ENCODE measurements around the gene IFNA13. TPM values are rescaled to one million over a fixed set of nuclear protein-coding genes. Genes with fewer than 3 reads are reported as not detected.

The IFNA13 gene
- polyA plus RNA-seq, 2 of the 4 experiments (the other 2 are of a cell fraction): not detected

DNA sequence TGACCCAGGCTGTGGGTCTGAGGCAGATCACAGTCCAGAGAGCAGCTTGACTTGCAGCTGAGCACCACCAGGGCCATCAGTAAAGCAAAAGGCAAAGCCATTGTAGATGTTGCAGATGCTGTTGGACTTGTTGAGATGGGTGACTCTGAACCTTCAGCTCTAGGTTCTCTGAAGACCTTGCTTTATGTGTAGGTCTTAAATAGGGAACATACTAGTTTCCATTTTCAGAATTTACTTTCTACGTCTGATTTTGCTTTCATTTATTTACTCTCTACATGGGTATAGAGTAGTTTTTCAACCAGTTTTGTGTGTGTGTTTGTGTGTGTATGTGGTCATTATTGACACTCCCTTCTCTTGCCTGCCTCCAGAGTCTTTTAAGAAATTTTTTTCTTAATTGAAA, 17.1 kb downstream of the IFNA13 start, which contains the start of gene IFNA6:
IFNA6 (minus strand) TSS at position 101 of the 400 bp plus-strand sequence; CDS start at position 101, 0 bp downstream.
- peaks cover 6% of the 10 kb centered on the region; the same call in 1 of the 3 replicates for H3K9me3 ChIP-seq
- CTCF ChIA-PET: interaction anchor here (2.1 kb wide), 1 partner anchor 11 kb away, joined by 5 read pairs; no protein-coding TSS in a partner anchor
- H3K4me1 ChIP-seq: no peaks in the 10 kb centered on the region
- WGBS (ENCODE audit: missing lambda C conversion rate): 77% methylated on average over 1 of the region's 1 CpG
- no peak within 1 kb of the TSS for H3K4me3 ChIP-seq
- POLR2A ChIA-PET: no interaction called here
- no peak within 1 kb of the TSS for H3K27ac ChIP-seq
- DNase-seq (ENCODE audit: low read depth in 1 of 2, low spot score in 1 of 2) (no peak), ATAC-seq (no peak), FAIRE-seq (no peak)
- TF ChIP-seq, protein P1, sequence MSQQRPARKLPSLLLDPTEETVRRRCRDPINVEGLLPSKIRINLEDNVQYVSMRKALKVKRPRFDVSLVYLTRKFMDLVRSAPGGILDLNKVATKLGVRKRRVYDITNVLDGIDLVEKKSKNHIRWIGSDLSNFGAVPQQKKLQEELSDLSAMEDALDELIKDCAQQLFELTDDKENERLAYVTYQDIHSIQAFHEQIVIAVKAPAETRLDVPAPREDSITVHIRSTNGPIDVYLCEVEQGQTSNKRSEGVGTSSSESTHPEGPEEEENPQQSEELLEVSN (IDR thresholded peaks at IDR 0.05; ENCODE audit: borderline replicate concordance, low read depth): no peak
- TF ChIP-seq ZSCAN20 (CRISPR knock-in tag; IDR thresholded peaks at IDR 0.05) (no peak), RNF2 (IDR thresholded peaks at IDR 0.05; ENCODE audit: borderline replicate concordance, low read depth) (no peak), MYC (IDR thresholded peaks at IDR 0.05; ENCODE audit: borderline replicate concordance, low read length) (no peak)
- TF ChIP-seq, protein P2, sequence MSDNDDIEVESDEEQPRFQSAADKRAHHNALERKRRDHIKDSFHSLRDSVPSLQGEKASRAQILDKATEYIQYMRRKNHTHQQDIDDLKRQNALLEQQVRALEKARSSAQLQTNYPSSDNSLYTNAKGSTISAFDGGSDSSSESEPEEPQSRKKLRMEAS (IDR thresholded peaks at IDR 0.05): no peak
- TF ChIP-seq, protein P3, sequence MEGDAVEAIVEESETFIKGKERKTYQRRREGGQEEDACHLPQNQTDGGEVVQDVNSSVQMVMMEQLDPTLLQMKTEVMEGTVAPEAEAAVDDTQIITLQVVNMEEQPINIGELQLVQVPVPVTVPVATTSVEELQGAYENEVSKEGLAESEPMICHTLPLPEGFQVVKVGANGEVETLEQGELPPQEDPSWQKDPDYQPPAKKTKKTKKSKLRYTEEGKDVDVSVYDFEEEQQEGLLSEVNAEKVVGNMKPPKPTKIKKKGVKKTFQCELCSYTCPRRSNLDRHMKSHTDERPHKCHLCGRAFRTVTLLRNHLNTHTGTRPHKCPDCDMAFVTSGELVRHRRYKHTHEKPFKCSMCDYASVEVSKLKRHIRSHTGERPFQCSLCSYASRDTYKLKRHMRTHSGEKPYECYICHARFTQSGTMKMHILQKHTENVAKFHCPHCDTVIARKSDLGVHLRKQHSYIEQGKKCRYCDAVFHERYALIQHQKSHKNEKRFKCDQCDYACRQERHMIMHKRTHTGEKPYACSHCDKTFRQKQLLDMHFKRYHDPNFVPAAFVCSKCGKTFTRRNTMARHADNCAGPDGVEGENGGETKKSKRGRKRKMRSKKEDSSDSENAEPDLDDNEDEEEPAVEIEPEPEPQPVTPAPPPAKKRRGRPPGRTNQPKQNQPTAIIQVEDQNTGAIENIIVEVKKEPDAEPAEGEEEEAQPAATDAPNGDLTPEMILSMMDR (IDR thresholded peaks at IDR 0.05): no peak
- H3K4me2 ChIP-seq: no peak within 1 kb of the TSS

DNA sequence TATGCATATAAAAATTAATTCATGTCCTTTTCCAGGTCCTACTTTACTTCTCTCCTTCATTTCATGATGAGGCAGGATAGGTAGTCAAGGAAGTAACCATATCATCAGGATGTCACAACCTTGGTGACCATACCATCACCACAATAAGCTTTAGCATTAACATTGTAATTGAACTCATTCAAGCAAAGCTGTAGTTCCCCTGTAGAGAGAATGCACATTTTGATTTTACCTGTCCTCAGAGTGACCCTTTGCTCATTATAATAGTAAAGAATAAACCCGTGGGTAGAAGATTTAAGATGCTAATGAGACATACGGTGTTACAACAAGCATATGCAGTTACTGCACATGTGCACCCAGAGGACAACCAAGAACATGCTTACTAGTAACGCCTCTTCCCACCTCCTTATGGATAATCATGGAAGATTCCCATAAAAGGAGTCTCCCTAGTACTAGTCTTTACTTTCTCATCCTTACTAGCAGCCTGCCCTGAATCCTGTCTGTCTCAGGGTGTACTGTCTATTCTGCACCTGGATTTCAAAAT, 19.4 kb downstream of the IFNA13 start:
- H3K4me1 ChIP-seq: no peaks in the 10 kb centered on the region
- peaks cover 8% of the 10 kb centered on the region; the same call in 2 of the 3 replicates for H3K9me3 ChIP-seq
- no peak overlapping the region for H3K27ac ChIP-seq
- DNase-seq (ENCODE audit: low read depth in 1 of 2, low spot score in 1 of 2): no peak
- no peak for TF ChIP-seq CEBPB (IDR thresholded peaks at IDR 0.05)
- no peak for TF ChIP-seq FOSB (CRISPR knock-in tag; IDR thresholded peaks at IDR 0.05)
- TF ChIP-seq, protein P4, sequence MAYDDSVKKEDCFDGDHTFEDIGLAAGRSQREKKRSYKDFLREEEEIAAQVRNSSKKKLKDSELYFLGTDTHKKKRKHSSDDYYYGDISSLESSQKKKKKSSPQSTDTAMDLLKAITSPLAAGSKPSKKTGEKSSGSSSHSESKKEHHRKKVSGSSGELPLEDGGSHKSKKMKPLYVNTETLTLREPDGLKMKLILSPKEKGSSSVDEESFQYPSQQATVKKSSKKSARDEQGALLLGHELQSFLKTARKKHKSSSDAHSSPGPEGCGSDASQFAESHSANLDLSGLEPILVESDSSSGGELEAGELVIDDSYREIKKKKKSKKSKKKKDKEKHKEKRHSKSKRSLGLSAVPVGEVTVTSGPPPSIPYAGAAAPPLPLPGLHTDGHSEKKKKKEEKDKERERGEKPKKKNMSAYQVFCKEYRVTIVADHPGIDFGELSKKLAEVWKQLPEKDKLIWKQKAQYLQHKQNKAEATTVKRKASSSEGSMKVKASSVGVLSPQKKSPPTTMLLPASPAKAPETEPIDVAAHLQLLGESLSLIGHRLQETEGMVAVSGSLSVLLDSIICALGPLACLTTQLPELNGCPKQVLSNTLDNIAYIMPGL (CRISPR knock-in tag; IDR thresholded peaks at IDR 0.05; ENCODE audit: borderline replicate concordance): no peak
- TF ChIP-seq, protein P5, sequence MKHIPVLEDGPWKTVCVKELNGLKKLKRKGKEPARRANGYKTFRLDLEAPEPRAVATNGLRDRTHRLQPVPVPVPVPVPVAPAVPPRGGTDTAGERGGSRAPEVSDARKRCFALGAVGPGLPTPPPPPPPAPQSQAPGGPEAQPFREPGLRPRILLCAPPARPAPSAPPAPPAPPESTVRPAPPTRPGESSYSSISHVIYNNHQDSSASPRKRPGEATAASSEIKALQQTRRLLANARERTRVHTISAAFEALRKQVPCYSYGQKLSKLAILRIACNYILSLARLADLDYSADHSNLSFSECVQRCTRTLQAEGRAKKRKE (CRISPR knock-in tag; IDR thresholded peaks at IDR 0.05; ENCODE audit: low read depth): no peak
- TF ChIP-seq EP300 (IDR thresholded peaks at IDR 0.05): no peak
- no peak for TF ChIP-seq MAZ (IDR thresholded peaks at IDR 0.05; ENCODE audit: borderline replicate concordance, low read depth, low read length)
- no peak for TF ChIP-seq TP53 (CRISPR knock-in tag; IDR thresholded peaks at IDR 0.05)
- TF ChIP-seq, protein P3 (IDR thresholded peaks at IDR 0.05): no peak
- no peak for TF ChIP-seq FOSL2 (IDR thresholded peaks at IDR 0.05)
- no peak for TF ChIP-seq FOSL2 (CRISPR knock-in tag; IDR thresholded peaks at IDR 0.05)
- no peak for FAIRE-seq
- ChIA-PET POLR2A (no interaction called here), CTCF (interaction anchor here (2.1 kb wide), 1 partner anchor 9 kb away, joined by 5 read pairs; no protein-coding TSS in a partner anchor)
- 10% methylated on average over 3 of the region's 3 CpGs for WGBS (ENCODE audit: missing lambda C conversion rate)
- no peak overlapping the region for H3K4me3 ChIP-seq
- no peak for ATAC-seq
- H3K4me2 ChIP-seq: no peak overlapping the region

Measured in A549 (cell line).